HCT116 (cell line): Measurements from ENCODE around the gene EML3. TPM values are rescaled to one million over a fixed set of nuclear protein-coding genes. Genes with fewer than 3 reads are reported as not detected.

ENCODE experiments used
- ATAC-seq: fragments of 200-7000 bp; cut with Tn5 transposase; 2 replicates; pipeline ENCODE4 v1.9.1; 2020; ENCODE audit warnings: mild to moderate bottlenecking, moderate library complexity
- BruUV-seq: library from RNA; stranded (reverse); fragments of 400-500 nt; replicated peaks from 2 replicates; lab custom pipeline; 2021; lab: Mats Ljungman, UMichigan
- CTCF ChIA-PET: fragments of 300-600 bp; sonication (Branson Sonifier 250); formaldehyde crosslinking; loops from one replicate; lab custom pipeline; 2021; ENCODE audit warnings: antibody characterized with exemption; lab: Charles Lee
- POLR2A ChIA-PET: fragments of 300-600, 350-600 bp; sonication (Branson Sonifier 250); formaldehyde crosslinking; loops from one replicate; lab custom pipeline; 2021; ENCODE audit warnings: antibody characterized with exemption; lab: Charles Lee
- RAD21 ChIA-PET, 2 experiments: fragments of 300-600 bp; sonication (Branson Sonifier 250); formaldehyde crosslinking; loops; one replicate each; lab custom pipeline; 2023; ENCODE audit warnings: low total read pairs in 2 of 2; ENCODE audit not compliant: uncharacterized antibody in 2 of 2, unreplicated experiment in 2 of 2, low non-redundant PET in 1 of 2; lab: Charles Lee
- DNase-seq: peaks from one replicate; pipeline ENCODE4 v3.0.0-alpha.2; 2010; ENCODE audit warnings: low read depth, low spot score
- H2AFZ ChIP-seq: fragments of 200-600 bp; shearing (Covaris generic), sonication (generic); 2 replicates; pipeline ENCODE4 v1.6.1; 2017; ENCODE audit warnings: low read depth, mixed run types, mixed read lengths, antibody characterized with exemption, low read length; ENCODE audit not compliant: poor library complexity, severe bottlenecking
- H3K27ac ChIP-seq: 2 replicates; pipeline ENCODE4 v1.5.1; 2012; ENCODE audit warnings: low read depth, low read length
- H3K27me3 ChIP-seq: fragments of 200-600 bp; sonication (generic); 2 replicates; pipeline ENCODE4 v1.6.1; 2016; ENCODE audit warnings: mixed run types, low read length, mixed read lengths; ENCODE audit not compliant: insufficient read depth
- H3K36me3 ChIP-seq, 2 experiments: fragments of 200-500 bp in 1 of 2; fragments of 200-600 bp in 1 of 2; sonication (Bioruptor generic) in 1 of 2; sonication (generic) in 1 of 2; 2 replicates each; pipeline versions ENCODE4 v1.5.1 to v1.6.1; 2014 to 2016; ENCODE audit warnings: low read length in 2 of 2, inconsistent platforms in 1 of 2, mixed read lengths in 1 of 2, mixed run types in 1 of 2; ENCODE audit not compliant: insufficient read depth in 2 of 2, control insufficient read depth in 1 of 2
- H3K4me1 ChIP-seq, 2 experiments: fragments of 200-600 bp in 1 of 2; sonication (generic) in 1 of 2; 2 replicates each; pipeline versions ENCODE4 v1.5.1 to v1.6.1; 2012 to 2017; ENCODE audit warnings: low read length in 2 of 2, inconsistent platforms in 1 of 2, mild to moderate bottlenecking in 1 of 2, mixed read lengths in 1 of 2, mixed run types in 1 of 2, moderate library complexity in 1 of 2; ENCODE audit not compliant: insufficient read depth in 2 of 2, control insufficient read depth in 1 of 2
- H3K4me2 ChIP-seq: fragments of 200-600 bp; sonication (generic); 2 replicates; pipeline ENCODE4 v1.6.1; 2017; ENCODE audit warnings: mixed run types, low read length, mixed read lengths
- H3K4me3 ChIP-seq, 2 experiments: fragments of 200-600 bp in 1 of 2; sonication (generic) in 1 of 2; replicated peaks in 1 of 2; 2 replicates each; pipeline ENCODE4 v1.5.1; 2011 to 2016; ENCODE audit warnings: low read length in 2 of 2, control low read depth in 1 of 2, low read depth in 1 of 2, mild to moderate bottlenecking in 1 of 2, mixed read lengths in 1 of 2, mixed run types in 1 of 2
- H3K79me2 ChIP-seq: fragments of 200-600 bp; sonication (generic); 2 replicates; pipeline ENCODE4 v1.6.1; 2017; ENCODE audit warnings: mild to moderate bottlenecking, mixed run types, low read length, moderate library complexity, mixed read lengths; ENCODE audit not compliant: insufficient read depth
- H3K9ac ChIP-seq: fragments of 200-600 bp; sonication (generic); 2 replicates; pipeline ENCODE4 v1.6.1; 2016; ENCODE audit warnings: low read length, mixed read lengths
- H3K9me2 ChIP-seq: fragments of 200-600 bp; sonication (generic), shearing (Covaris generic); 2 replicates; pipeline ENCODE4 v1.6.1; 2017; ENCODE audit warnings: mixed run types, mild to moderate bottlenecking, moderate library complexity; ENCODE audit not compliant: insufficient read depth
- H3K9me3 ChIP-seq, 2 experiments: fragments of 200-500 bp in 1 of 2; fragments of 200-600 bp in 1 of 2; sonication (Bioruptor generic) in 1 of 2; sonication (generic) in 1 of 2; 2 replicates each; pipeline ENCODE4 v1.6.1; 2014 to 2017; ENCODE audit warnings: low read length in 2 of 2, mixed read lengths in 2 of 2, inconsistent platforms in 1 of 2, low read depth in 1 of 2, mild to moderate bottlenecking in 1 of 2, mixed run types in 1 of 2, moderate library complexity in 1 of 2; ENCODE audit not compliant: control insufficient read depth in 1 of 2, insufficient read depth in 1 of 2
- H4K20me1 ChIP-seq: fragments of 200-600 bp; sonication (generic), shearing (Covaris generic); 2 replicates; pipeline ENCODE4 v1.6.1; 2017; ENCODE audit warnings: mixed run types, mild to moderate bottlenecking, moderate library complexity; ENCODE audit not compliant: insufficient read depth
- CEBPB ChIP-seq: IDR thresholded peaks from 2 replicates; pipeline ENCODE4 v1.6.1; 2012; ENCODE audit warnings: low read depth
- EGR1 ChIP-seq: IDR thresholded peaks from 2 replicates; pipeline ENCODE4 v1.6.1; 2012; ENCODE audit warnings: low read depth
- EZH2 ChIP-seq: fragments of 200-600 bp; sonication (generic); IDR thresholded peaks from 2 replicates; pipeline ENCODE4 v1.6.1; 2017; ENCODE audit warnings: antibody characterized with exemption, mixed run types
- EZH2phosphoT487 ChIP-seq: fragments of 200-600 bp; IDR thresholded peaks from 2 replicates; pipeline ENCODE4 v1.6.1; 2018; ENCODE audit warnings: antibody characterized with exemption, borderline replicate concordance
- JUND ChIP-seq: IDR thresholded peaks from 2 replicates; pipeline ENCODE4 v1.6.1; 2012
- POLR2AphosphoS5 ChIP-seq: IDR thresholded peaks from 2 replicates; pipeline ENCODE4 v1.6.1; 2011; ENCODE audit warnings: mild to moderate bottlenecking, low read depth, low read length, moderate library complexity
- SP1 ChIP-seq: IDR thresholded peaks from 2 replicates; pipeline ENCODE4 v1.6.1; 2012; ENCODE audit warnings: low read depth
- TCF7L2 ChIP-seq: IDR thresholded peaks from 2 replicates; pipeline ENCODE4 v1.7.0; 2011; ENCODE audit warnings: borderline replicate concordance, inconsistent platforms; ENCODE audit not compliant: insufficient read depth, insufficient read length; ENCODE audit errors: extremely low read depth
- YY1 ChIP-seq: IDR thresholded peaks from 2 replicates; pipeline ENCODE4 v1.6.1; 2011; ENCODE audit warnings: low read length, low read depth, moderate library complexity, mild to moderate bottlenecking; ENCODE audit not compliant: insufficient replicate concordance; ENCODE audit errors: extremely low read depth
- ZFX ChIP-seq: fragments of 450-650 bp; IDR thresholded peaks from 2 replicates; pipeline ENCODE4 v1.6.1; 2017
- intact Hi-C: fragments of 100-400 bp; cut with micrococcal nuclease; formaldehyde crosslinking; loops from 2 replicates; pipeline ENCODE4 v1.10.0; 2022
- total RNA-seq: library from RNA; stranded (reverse); gene quantifications from one replicate; pipeline ENCODE4 v1.2.1, GENCODE V29; 2021; ENCODE audit not compliant: unreplicated experiment
- TF ChIP-seq, protein P1 (sequence below): IDR thresholded peaks from 2 replicates; pipeline ENCODE4 v1.6.1; 2012
- TF ChIP-seq, protein P2 (sequence below): IDR thresholded peaks from 2 replicates; pipeline ENCODE4 v1.6.1; 2012; ENCODE audit warnings: low read depth
- TF ChIP-seq, protein P3 (sequence below): IDR thresholded peaks from 2 replicates; pipeline ENCODE4 v1.6.1; 2011; ENCODE audit warnings: mild to moderate bottlenecking, low read length, moderate library complexity; ENCODE audit not compliant: insufficient replicate concordance; ENCODE audit errors: extremely low read depth
- TF ChIP-seq, protein P4 (sequence below): IDR thresholded peaks from 2 replicates; pipeline ENCODE4 v1.6.1; 2012

The EML3 gene
- total RNA-seq, 1 experiment from 2014 or later = 124 TPM

DNA sequence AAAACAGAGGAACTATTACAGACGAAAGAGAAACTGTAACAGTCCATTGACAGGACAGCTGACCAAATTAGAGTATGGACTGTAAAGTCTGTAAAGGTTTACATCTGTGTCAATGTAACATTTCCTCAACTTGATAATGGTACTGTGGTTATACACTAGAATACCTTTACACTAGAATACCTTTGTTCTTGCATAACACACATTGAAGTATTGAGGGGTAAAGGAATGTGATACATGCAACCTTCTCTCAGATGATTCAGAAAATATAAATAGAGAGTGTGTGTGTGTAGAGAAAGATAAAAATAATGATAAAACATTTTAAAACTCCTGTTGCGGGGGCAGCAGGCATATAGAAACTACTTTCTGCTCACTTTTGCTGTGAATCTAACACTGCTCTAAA lies 33.3 kb downstream of the EML3 start:
- no peaks in the 10 kb centered on the region for H4K20me1 ChIP-seq
- ATAC-seq (no peak), DNase-seq (no peak)
- no peak overlapping the region for H3K9ac ChIP-seq
- ChIA-PET RAD21 (no interaction called here), CTCF (no interaction called here), POLR2A (interaction anchor here (0.9 kb wide), 1 partner anchor 12 kb away, joined by 3 read pairs; the partner anchor contains the start of gene TUT1)
- no peaks in the 10 kb centered on the region for H3K9me3 ChIP-seq
- H3K4me1 ChIP-seq = peaks cover 4 to 6% of the 10 kb centered on the region in 2 experiments
- no peaks in the 10 kb centered on the region for H3K9me2 ChIP-seq
- no peaks in the 10 kb centered on the region for H3K27me3 ChIP-seq
- intact Hi-C loops = no loop called here
- peaks cover 9% of the 10 kb centered on the region for H3K79me2 ChIP-seq
- H3K36me3 ChIP-seq = peaks cover 26 to 35% of the 10 kb centered on the region in 2 experiments
- H2AFZ ChIP-seq = no peak overlapping the region
- H3K27ac ChIP-seq = no peak overlapping the region
- BruUV-seq = no TSS peak
- no peak for TF ChIP-seq JUND
- no peak for TF ChIP-seq ZFX
- no peak for TF ChIP-seq POLR2AphosphoS5
- TF ChIP-seq, protein P1, sequence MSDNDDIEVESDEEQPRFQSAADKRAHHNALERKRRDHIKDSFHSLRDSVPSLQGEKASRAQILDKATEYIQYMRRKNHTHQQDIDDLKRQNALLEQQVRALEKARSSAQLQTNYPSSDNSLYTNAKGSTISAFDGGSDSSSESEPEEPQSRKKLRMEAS = no peak
- TF ChIP-seq EZH2 = no peak
- TF ChIP-seq EGR1 = no peak
- H3K4me3 ChIP-seq = no peak overlapping the region
- no peak overlapping the region for H3K4me2 ChIP-seq

DNA sequence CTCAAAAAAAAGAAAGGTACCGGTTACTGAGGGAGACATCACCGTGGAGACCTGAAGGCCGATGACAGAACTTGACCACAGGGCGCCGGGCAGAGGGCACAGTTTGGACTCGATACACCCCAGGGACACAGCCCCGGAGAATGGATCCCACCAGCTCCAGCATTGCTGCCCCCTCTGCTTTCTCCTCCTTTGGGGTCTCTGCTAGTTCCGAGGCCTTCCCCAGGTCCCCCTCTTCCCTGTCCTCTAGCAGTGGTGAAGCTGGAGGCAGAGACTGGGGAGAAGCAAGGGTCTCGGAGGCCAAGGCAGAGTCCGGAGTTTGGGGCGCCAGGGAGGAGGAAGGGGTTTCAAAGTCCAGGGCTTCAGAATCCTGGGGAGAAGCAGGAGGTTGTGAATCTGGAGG lies 34.0 kb downstream of the EML3 start:
- Histone ChIP-seq H3K9me3 (no peaks in the 10 kb centered on the region), H3K9ac (no peak overlapping the region), H3K4me2 (no peak overlapping the region), H4K20me1 (no peaks in the 10 kb centered on the region), H3K27ac (no peak overlapping the region), H3K27me3 (no peaks in the 10 kb centered on the region), H2AFZ (no peak overlapping the region), H3K79me2 (peaks cover 8% of the 10 kb centered on the region), H3K4me3 (no peak overlapping the region), H3K4me1 (peaks cover 4 to 9% of the 10 kb centered on the region in 2 experiments), H3K9me2 (no peaks in the 10 kb centered on the region), H3K36me3 (peaks cover 23 to 33% of the 10 kb centered on the region in 2 experiments)
- intact Hi-C loops = no loop called here
- CTCF ChIA-PET = no interaction called here
- RAD21 ChIA-PET = no interaction called here
- DNase-seq (no peak), ATAC-seq (no peak)
- POLR2A ChIA-PET = interaction anchor here (0.9 kb wide), 1 partner anchor 13 kb away, joined by 3 read pairs; the partner anchor contains the start of gene TUT1
- no TSS peak for BruUV-seq
- TF ChIP-seq, protein P2, sequence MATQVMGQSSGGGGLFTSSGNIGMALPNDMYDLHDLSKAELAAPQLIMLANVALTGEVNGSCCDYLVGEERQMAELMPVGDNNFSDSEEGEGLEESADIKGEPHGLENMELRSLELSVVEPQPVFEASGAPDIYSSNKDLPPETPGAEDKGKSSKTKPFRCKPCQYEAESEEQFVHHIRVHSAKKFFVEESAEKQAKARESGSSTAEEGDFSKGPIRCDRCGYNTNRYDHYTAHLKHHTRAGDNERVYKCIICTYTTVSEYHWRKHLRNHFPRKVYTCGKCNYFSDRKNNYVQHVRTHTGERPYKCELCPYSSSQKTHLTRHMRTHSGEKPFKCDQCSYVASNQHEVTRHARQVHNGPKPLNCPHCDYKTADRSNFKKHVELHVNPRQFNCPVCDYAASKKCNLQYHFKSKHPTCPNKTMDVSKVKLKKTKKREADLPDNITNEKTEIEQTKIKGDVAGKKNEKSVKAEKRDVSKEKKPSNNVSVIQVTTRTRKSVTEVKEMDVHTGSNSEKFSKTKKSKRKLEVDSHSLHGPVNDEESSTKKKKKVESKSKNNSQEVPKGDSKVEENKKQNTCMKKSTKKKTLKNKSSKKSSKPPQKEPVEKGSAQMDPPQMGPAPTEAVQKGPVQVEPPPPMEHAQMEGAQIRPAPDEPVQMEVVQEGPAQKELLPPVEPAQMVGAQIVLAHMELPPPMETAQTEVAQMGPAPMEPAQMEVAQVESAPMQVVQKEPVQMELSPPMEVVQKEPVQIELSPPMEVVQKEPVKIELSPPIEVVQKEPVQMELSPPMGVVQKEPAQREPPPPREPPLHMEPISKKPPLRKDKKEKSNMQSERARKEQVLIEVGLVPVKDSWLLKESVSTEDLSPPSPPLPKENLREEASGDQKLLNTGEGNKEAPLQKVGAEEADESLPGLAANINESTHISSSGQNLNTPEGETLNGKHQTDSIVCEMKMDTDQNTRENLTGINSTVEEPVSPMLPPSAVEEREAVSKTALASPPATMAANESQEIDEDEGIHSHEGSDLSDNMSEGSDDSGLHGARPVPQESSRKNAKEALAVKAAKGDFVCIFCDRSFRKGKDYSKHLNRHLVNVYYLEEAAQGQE = no peak
- TF ChIP-seq TCF7L2 (no peak), EZH2 (no peak), CEBPB (no peak), JUND (no peak), EZH2phosphoT487 (no peak), ZFX (no peak), YY1 (no peak), SP1 (no peak)
- TF ChIP-seq, protein P1 = no peak
- TF ChIP-seq, protein P3, sequence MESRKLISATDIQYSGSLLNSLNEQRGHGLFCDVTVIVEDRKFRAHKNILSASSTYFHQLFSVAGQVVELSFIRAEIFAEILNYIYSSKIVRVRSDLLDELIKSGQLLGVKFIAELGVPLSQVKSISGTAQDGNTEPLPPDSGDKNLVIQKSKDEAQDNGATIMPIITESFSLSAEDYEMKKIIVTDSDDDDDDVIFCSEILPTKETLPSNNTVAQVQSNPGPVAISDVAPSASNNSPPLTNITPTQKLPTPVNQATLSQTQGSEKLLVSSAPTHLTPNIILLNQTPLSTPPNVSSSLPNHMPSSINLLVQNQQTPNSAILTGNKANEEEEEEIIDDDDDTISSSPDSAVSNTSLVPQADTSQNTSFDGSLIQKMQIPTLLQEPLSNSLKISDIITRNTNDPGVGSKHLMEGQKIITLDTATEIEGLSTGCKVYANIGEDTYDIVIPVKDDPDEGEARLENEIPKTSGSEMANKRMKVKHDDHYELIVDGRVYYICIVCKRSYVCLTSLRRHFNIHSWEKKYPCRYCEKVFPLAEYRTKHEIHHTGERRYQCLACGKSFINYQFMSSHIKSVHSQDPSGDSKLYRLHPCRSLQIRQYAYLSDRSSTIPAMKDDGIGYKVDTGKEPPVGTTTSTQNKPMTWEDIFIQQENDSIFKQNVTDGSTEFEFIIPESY = no peak
- TF ChIP-seq, protein P4, sequence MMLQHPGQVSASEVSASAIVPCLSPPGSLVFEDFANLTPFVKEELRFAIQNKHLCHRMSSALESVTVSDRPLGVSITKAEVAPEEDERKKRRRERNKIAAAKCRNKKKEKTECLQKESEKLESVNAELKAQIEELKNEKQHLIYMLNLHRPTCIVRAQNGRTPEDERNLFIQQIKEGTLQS = no peak
